ENCODE data around the gene TMEM26.

Gene TMEM26

DNA sequence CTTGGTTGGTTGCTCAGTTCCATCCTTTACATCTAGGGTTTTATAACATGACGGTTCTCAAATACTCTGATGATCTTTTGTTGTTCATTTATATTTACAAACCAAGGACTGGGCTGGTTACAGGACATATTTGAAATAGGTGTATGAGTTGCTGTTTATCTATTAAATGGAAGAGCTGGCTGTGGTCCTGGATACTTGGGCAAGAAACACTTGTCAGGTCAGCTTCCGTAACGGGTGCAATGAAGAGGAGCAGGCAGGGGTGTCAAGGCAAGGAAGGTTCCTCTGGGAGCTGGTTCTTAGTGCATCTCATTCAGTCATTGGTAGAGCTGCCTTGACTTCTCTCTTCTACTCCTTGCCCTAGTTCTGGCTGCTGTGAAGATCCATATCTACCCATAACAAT lies 4.8 kb upstream of the TMEM26 start:
- DNase-seq (ENCODE audit: low read depth), result no peak

GRCh38 chr10:61456095-61456789 lies 3.1 kb upstream of the TMEM26 start:
- DNase-seq (ENCODE audit: low read depth), result no peak

- no peak for DNase-seq (ENCODE audit: low read depth)
Measured at GRCh38 chr10:61455656-61456055, 2.5 kb upstream of the TMEM26 start.

- DNase-seq (ENCODE audit: low read depth), result no peak
Measured at GRCh38 chr10:61454541-61454940, 1.4 kb upstream of the TMEM26 start.

DNA sequence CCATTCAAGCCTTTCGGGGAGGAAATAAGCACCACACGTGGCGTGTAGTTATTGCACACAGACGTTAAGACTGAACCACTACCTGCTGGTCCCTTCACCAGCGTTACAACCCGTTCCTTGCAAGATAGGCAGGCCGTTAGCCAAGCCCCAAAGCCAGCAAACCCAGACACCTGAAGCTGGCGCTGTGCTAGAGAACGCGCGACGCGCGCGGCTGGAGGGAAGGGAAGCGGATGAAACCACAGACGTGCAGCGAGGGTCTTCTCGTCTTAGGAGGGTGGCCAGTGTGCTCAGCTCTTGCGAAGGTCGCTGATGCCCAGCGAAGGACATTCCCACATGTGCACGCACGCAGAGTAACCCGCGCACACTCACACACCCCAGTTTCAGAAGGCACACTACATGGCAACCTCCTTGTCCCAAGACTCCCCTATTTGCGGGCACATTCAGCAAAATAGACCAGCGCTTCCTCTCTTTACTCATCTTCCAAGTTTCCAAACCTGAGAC lies 980 bp downstream of the TMEM26 start:
- DNase-seq (ENCODE audit: low read depth), result no peak

DNA sequence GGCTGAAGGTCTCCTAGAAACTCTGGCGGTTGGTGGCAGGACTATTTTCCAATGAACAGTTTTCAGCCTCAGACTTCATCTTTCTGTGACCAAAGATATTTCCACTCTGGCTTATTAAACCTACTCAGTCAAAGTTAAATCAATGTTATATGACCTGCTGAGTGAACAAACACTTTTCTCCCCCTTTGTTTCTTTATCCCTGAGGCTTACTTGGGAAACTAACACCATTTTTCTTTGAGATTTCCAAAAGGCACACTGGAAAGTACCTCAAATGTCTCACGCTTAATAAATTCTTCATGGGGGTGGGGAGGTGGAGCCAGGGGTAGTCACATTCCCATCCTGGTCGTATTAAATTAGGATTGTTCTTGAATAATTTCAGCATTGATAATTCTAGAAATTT lies 1.8 kb downstream of the TMEM26 start:
- no peak for DNase-seq (ENCODE audit: low read depth)

GRCh38 chr10:61448841-61449600 lies 4.2 kb downstream of the TMEM26 start:
- no peak for DNase-seq (ENCODE audit: low read depth)

DNA sequence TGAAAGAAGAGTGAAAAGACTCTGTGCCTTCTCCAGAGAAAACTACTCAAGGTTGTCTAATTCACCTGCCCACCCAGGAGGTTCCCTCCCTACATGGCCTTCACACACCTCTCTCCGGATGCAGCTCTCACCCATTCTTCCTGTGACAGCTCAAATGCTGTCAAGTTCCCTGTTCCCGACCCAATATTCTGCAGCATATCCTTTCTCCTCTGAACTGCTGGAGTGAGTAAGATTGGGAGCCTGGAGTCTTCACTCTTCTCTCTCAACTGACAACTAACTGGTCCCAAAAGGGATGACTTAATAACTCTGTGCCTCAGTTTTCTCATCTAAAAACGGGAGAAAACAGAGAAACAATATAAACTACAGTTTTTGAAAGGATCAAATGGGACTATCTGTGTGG lies 5.1 kb downstream of the TMEM26 start:
- DNase-seq (ENCODE audit: low read depth), result no peak

GRCh38 chr10:61439058-61439609 lies 14.0 kb downstream of the TMEM26 start:
- DNase-seq (ENCODE audit: low read depth), result no peak

GRCh38 chr10:61438141-61438988 lies 14.8 kb downstream of the TMEM26 start:
- no peak for DNase-seq (ENCODE audit: low read depth)

DNA sequence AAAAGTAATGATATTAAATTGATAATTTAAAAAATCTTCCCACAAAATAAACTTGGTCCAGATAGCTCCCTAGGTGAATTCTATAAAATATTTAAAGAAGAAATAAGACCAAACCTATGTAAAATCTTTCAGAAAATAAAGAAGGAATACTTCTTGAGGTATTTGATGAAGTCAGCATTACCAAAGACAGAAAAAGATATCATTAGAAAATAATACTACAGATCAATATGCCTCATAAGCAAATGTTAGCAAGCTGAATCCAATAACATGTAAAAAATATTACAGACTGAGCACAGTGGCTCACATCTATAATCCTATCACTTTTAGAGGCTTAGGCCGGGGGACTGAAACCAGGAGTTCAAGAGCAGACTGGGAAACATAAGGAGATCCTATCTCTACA lies 30.0 kb downstream of the TMEM26 start:
- DNase-seq (ENCODE audit: low read depth), result no peak

DNA sequence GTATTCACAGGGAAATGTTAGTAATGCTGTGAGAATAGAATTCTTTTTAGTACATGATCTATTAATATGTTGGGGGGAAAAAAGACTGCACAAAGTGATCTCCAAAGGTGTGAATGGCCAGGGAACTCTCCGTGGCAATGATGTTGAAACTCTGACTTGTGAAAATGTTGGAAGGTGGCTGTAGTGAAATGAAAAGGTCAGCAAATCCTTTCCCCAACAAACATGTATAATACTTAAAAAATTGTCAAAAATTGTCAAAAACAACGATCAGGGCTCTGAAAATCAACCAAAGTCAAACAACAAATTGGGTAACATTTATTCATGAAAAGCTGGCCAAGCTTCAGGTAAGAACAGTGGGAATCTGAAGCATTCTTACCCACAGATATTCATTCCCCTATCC lies 35.5 kb downstream of the TMEM26 start:
- DNase-seq (ENCODE audit: low read depth), result no peak

DNA sequence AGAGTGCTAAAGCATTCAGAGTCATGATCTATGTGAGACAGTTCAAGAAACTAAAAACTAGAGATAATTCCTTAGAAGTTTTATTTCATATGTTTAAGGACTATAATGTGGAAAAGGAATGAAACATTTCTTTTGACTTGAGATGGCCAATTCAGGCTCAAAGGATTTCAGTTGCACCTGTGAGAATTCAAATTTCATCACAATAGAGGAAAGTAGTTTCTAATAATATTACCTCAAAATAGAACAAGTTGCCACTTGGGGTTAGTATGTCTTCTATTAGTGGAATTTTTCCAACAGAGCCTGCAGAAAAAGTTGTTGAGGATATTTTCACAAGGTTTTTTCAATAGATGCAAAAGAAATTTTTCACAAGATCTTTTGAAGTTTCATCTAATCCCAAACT lies 37.4 kb downstream of the TMEM26 start:
- DNase-seq (ENCODE audit: low read depth), result no peak

- DNase-seq (ENCODE audit: low read depth), result no peak
Measured at GRCh38 chr10:61411706-61412105, 41.5 kb downstream of the TMEM26 start.

GRCh38 chr10:61410353-61411070 lies 42.7 kb downstream of the TMEM26 start:
- no peak for DNase-seq (ENCODE audit: low read depth)

GRCh38 chr10:61409157-61409556 lies 44.0 kb downstream of the TMEM26 start:
- no peak for DNase-seq (ENCODE audit: low read depth)

DNA sequence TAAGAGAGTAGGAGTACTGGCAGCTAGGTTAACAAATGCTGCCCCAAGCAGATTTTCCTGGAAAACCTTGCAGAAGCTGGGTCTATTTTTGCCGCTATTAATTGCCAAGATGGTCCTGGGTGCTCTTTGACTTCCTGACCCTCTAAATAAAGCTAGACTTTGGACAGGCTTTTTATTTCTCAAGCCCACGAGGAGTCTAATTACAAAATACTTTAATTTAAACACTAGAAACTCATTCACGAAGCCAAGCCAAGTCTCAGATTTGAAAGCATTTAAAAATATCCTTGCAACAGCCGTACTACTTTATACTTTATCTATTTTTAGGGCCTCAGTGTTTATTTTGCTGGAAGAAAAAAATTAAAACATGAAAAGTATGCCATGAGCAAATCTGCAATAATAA lies 45.1 kb downstream of the TMEM26 start:
- no peak for DNase-seq (ENCODE audit: low read depth)

- no peak for DNase-seq (ENCODE audit: low read depth)
Measured at GRCh38 chr10:61406736-61407135, 46.4 kb downstream of the TMEM26 start.

DNA sequence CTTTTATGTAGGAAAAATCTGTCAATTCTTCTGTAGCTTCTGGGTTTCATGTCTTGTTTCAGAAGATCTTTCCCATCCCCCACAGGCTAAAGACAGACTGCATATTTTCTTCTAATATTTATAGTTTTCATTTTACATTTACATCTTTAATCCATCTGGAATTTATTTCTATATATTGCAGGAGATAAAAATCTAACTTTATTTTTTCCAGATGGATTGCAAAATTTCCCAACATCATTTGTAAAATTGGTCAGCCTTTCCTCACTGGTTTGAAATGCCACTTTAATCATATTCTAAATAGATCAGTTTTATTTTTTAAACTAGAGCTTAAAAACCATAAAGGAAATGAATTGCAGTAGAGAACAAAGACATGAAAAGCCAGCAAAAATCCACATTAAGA lies 46.9 kb downstream of the TMEM26 start:
- DNase-seq (ENCODE audit: low read depth), result no peak

- no peak for DNase-seq (ENCODE audit: low read depth)
Measured at GRCh38 chr10:61404751-61405150, 48.4 kb downstream of the TMEM26 start.

GRCh38 chr10:61400524-61400923 lies 52.7 kb downstream of the TMEM26 start:
- no peak for DNase-seq (ENCODE audit: low read depth)

DNA sequence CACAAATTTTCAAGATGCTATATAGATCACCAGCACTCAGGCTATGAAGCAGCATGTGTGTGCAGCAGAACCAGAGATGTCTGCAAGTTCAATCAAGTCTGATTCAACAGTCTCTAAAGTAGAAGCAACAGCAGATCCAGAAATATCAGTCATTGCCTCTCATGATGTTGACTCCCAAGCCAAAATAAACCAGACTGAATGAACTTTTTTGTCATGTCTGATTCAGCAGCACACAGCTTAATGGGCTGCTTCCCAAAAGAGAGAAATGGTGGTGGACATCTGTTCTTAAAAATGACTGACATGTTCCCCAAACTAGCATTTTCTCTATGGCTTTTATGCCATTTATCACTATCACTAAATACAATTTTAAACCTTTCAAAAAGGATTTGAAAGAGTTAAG lies 53.8 kb downstream of the TMEM26 start:
- DNase-seq (ENCODE audit: low read depth), result no peak

All from activated T-cell treated with anti-CD3 and anti-CD28 coated beads for 24 hours (primary cell).